K562 (cell line): ENCODE measurements around the gene ITPRIPL1.

Source experiments
- CREM ChIP-seq: IDR thresholded peaks from 2 replicates; pipeline ENCODE4 v1.6.1; 2014; ENCODE audit warnings: antibody characterized with exemption, low read depth
- JUNB ChIP-seq: fragments of 450-650 bp; formaldehyde crosslinking; conservative IDR thresholded peaks from 2 replicates; pipeline ENCODE4 v1.4.0; 2020; ENCODE audit warnings: mild to moderate bottlenecking
- ZNF175 ChIP-seq: fragments of 200-800 bp; sonication (Bioruptor generic); IDR thresholded peaks from 2 replicates; pipeline ENCODE4 v1.6.1; 2016; ENCODE audit warnings: low read depth, mild to moderate bottlenecking, missing genetic modification characterization, missing compliant biosample characterization
- TF ChIP-seq, protein P1 (sequence below): fragments of 250-450 bp; sonication (Bioruptor Pico); IDR thresholded peaks from 2 replicates; pipeline ENCODE4 v1.8.0; 2022; ENCODE audit warnings: inconsistent platforms

GRCh38 chr2:96369186-96369585 lies 44.1 kb downstream of the ITPRIPL1 start:
- no peak for TF ChIP-seq CREM
- TF ChIP-seq, protein P1, sequence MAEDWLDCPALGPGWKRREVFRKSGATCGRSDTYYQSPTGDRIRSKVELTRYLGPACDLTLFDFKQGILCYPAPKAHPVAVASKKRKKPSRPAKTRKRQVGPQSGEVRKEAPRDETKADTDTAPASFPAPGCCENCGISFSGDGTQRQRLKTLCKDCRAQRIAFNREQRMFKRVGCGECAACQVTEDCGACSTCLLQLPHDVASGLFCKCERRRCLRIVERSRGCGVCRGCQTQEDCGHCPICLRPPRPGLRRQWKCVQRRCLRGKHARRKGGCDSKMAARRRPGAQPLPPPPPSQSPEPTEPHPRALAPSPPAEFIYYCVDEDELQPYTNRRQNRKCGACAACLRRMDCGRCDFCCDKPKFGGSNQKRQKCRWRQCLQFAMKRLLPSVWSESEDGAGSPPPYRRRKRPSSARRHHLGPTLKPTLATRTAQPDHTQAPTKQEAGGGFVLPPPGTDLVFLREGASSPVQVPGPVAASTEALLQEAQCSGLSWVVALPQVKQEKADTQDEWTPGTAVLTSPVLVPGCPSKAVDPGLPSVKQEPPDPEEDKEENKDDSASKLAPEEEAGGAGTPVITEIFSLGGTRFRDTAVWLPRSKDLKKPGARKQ (CRISPR knock-in tag) = no peak
- TF ChIP-seq JUNB (CRISPR knock-in tag) = no peak
- no peak for TF ChIP-seq ZNF175 (CRISPR knock-in tag)
